H4 (cell line): Measurements from ENCODE around the gene ADPRS. TPM values are rescaled to one million over a fixed set of nuclear protein-coding genes. Genes with fewer than 3 reads are reported as not detected.

Experiments used
- DNase-seq: peaks from one replicate; pipeline ENCODE4 v3.0.0-alpha.2; 2015; ENCODE audit warnings: low spot score
- total RNA-seq: library from RNA; depleted of rRNA; stranded (reverse); fragments of >200 nt; shearing (Covaris generic); gene quantifications from 2 replicates; pipeline ENCODE4 v1.2.3, GENCODE V29; 2014; rRNA removed

Gene ADPRS, protein sequence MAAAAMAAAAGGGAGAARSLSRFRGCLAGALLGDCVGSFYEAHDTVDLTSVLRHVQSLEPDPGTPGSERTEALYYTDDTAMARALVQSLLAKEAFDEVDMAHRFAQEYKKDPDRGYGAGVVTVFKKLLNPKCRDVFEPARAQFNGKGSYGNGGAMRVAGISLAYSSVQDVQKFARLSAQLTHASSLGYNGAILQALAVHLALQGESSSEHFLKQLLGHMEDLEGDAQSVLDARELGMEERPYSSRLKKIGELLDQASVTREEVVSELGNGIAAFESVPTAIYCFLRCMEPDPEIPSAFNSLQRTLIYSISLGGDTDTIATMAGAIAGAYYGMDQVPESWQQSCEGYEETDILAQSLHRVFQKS
- 40.8 and 50.8 TPM in 2 replicates for total RNA-seq

DNA sequence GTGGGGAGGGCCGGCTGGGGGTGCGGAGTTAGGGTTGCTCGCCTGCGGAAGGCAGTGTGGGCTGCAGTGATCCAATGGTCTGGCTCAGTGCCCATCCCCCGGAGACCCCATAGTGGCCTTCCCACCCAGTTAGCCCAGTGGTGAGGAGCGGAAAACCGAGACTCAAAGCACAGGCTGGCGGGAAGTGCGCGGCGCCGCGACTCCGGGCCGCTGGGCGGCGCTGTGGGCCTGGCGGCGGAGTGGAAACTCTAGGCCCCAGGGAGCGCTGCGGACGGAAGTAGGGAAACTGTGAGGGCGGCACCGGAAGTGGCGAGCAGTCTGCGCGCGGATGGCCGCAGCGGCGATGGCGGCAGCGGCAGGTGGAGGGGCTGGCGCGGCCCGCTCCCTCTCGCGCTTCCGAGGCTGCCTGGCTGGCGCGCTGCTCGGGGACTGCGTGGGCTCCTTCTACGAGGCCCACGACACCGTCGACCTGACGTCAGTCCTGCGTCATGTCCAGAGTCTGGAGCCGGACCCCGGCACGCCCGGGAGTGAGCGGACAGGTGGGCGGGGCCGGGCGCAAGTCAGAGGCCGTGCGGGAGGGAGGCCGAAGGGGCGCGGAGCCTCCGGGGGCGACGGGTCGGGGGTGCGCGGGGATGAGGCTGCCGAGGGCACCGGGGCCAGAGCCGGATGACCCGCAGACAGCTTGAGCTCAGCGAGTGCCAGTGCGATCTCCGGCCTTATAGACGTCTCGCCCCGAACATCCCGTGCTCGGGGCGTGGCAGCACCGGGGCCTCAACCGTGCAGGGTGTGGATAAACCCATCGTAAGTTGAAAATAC lies at the start of gene ADPRS:
Gene ADPRS, plus strand, starts transcription at position 316 of the 816 bp plus-strand sequence. Its CDS starts 13 bp downstream, at position 329.
- DNase-seq = peak; percentile 83

DNA sequence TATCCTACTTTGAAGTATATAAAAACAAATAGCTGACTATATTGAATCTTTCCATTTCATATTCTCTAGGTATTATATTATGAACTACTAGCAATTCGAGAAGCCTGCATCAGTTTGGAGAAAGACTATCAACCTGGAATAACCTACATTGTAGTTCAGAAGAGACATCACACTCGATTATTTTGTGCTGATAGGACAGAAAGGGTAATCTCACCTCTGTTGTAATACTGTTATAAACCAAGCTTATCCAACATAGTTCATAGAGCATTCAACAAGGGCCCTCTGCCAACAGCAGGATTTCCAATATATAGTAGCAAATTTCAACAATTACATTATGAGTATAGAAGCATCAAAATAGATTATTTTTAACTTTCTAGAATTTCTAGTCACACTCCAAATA lies 48.5 kb upstream of the ADPRS start:
- no peak for DNase-seq

DNA sequence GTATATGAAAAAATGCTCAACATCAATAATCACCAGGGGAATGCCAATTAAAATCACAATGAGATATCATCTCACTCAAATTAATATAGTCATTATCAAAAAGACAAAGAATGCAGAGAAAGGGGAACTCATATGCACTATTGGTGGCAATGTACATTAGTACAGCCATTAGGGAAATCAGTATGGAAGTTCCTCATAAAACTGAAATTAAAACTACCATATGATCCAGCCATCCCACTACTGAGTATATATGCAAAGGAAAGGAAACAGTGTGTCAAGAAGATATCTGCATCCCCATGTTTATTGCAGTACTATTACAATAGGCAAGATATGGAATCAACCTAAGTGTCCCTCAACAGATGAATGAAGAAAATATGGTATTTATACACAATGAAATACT lies 36.9 kb upstream of the ADPRS start:
- DNase-seq = no peak

DNA sequence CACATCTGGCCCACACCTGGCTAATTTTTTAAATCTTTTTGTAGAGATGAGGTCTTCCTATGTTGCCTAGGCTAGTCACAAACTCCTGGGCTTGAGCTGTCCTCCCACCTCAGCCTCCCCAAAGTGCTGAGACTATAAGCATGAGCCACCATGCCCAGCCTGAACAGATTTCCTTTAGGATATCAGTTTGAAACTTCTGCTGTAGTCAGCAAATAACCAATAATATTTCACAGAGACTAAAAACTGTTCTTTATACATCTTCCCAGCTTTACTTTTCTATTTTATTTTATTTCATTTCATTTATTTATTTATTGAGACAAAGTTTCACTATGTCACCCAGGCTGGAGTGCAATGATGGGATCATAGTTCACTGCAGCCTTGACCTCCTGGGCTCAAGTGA lies 34.7 kb upstream of the ADPRS start:
- DNase-seq = no peak

DNA sequence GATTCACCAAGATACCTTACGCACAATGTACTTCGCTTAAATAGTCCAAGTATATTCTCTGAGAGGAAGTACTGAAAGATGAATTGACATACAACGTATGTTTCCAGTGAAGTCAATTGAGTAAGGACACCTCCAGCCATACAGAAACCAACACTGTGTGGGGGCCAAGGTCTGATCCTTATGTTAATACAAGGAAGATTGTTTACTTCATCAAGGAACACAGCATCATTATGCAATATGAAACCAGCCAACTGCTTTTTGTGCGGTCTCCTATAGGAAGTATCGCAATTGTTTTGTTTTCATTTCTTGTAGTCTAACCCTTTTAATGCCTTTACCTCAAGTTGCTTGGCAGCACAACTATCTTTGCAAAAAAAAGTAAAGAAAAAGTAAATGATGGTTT lies 33.0 kb upstream of the ADPRS start:
- no peak for DNase-seq

DNA sequence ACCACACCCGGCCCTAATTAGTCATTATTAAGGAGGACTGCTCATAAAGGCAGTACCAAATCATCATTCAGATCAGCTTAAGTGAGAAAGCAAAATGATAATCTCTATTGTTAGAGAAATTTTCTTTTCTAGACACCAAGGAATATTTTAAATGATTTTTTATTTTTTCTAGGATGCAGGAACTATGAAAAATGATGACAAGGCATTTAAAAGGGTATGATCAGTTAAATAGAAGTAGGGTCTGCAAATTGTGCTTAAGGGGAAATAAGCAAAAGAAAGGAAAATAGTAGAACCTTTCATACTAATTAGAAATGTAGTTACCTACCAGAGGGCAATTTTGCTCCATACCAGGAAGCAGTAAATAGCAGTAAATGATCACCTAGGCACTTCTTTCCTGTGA lies 26.4 kb upstream of the ADPRS start:
- no peak for DNase-seq

DNA sequence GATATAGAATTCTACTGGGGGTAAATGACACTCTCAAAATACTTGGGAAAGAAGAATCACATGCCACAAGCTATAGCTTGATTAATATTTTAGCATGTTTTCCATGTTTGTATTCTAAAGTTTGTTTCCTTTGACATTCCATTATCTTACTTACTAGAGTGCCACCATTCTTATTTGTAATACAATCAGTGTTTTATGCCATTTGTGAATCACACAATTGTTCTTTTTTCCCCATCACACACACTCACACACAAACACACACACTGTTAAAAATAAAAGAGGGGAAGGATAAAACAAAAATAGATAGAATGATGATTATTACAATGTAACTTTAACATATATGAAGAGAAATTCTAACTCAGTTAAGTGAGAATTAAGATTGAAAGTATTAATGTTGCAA lies 20.8 kb upstream of the ADPRS start:
- DNase-seq = no peak

DNA sequence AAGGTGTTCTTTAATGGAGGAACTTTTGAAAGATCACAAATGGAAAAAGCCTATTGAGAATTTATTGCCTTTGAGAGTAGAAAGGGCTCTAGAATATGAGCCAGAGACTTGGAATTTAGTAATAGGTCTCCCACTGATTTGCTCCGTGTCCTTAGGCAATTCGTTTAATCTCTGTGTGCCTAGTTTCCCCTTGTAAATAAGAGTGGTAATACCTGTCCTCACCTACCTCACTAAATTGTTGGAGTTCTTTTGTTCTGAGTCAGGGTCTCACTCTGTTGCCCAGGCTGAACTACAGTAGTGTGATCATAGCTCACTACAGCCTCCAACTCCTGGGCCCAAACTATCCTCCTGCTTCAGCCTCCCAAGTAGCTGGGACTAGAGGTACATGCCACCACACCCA lies 19.8 kb upstream of the ADPRS start:
- no peak for DNase-seq

DNA sequence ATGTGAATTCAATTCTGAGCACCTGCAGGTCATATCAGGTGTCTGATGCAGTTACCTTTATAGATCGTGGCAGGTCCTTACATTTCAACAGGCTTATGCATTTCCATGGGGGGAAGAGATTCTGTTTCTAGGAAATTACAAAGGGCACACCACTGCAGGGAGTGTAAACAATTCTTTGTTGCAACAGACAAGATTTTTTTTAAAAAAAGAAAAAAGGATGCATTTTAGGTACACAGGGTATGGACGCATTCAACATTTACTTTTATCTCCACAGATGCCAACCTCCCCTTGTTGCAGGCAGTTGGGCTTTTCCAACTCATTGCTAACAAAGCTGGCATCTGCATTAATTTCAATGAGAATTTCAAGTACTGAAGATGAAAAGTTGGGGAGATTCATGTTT lies 18.3 kb upstream of the ADPRS start:
- no peak for DNase-seq

DNA sequence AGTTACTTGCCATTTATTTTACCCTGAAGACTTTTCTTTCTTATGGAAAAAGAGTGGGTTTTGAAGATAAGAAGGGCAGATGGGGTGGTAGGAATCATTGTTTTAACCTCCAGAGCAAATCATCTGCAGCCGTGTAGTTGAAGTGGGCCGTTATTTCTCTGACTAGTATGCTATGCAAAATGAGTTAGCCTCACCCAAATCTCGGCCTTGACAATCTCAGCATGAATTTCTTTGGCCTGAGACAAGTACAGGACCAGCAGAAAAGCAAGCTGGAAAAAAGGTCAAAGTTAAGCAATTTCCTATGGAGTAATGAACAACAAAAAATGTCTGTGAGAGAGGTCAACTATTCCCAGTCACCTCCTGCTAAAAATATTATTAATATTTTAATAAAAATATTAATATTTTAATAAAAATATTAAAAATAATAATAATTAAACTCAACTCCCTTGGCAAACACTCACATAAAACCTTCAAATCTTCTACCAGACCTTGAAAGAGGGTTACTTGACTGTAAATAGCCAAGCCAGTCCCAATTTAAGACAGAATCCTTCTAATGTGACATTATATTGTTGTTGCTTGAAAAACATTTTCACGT lies 11.6 kb upstream of the ADPRS start:
- no peak for DNase-seq

DNA sequence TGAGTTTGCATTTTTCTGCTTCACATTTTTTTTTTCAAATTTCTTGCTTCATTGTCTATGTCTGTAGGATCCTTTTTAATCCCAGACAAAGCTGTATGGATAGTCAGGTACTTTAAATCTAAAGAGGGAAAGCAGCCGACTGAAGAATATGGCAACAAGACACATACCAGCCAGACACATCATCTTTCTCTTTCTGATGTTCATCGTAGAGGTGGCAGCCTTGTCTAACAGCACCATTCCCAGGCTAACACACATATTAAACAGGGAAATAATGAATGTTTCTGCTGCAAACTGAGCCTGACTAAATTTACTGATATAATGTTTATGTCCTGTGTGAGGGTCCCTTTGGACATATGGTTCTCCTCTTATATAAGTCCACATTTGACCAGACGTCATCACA lies 8.5 kb upstream of the ADPRS start:
- DNase-seq = no peak

DNA sequence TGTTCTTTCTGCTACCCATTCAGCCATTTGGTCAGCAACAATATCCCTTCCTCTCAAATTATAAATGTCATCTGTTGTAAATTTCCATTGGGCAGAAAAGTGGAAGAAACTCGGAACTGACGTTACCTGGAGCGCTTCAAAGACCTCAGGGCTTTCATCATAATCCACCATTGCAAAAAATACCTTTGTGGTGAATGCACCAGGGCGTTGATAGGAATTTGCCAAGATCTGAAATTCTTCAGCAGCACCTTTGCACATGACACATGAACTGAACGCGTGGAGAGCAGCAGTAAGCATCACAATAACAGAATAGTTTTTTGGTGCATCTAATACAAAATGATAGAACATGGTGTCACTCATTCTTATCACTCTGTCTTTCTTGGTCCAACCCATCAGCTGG lies 7.9 kb upstream of the ADPRS start:
- no peak for DNase-seq

DNA sequence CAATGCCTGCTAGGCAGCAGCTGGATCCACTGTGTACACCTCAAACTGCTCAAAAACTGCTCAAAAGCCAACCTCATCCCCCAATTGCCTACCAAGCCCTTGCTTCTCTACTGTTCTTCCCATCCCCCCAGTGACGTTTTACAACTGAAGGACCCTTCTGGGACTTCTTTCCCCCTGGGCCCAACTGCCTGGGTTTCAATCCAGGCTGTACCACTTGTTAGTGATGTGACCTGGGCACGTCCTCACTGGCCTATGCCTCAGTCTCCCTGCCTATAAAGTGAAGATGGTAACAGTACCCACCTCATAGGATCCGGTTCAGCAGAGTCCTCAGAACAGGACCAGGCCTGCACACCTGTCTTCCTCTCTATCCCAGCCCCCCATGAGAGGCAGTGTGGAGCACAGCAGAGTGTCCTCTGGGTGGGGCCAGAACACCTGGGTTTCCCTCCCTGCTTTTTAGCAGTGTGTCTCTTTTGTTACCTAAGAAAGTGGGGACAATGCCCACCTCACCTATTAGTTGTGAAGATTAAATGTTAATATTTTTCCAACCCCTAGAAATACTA lies 6.7 kb upstream of the ADPRS start:
- DNase-seq = no peak

DNA sequence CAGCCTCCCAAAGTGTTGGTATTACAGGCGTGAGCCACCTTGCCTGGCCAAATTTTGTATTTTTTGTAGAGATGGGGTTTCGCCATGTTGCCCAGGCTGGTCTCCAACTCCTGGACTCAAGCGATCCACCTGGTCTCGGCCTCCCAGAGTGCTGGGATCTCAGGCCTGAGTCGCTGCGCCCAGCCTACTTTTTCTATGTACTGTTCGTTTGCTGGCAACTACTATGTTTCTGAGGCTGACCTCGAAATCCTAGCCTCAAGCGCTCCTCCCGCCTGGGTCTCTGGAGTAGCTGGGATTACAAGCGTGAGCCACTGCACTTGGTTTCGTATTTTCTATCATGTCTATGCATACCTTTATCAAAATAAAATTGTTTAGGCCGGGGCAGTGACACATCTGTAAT lies 5.5 kb upstream of the ADPRS start:
- DNase-seq = no peak

DNA sequence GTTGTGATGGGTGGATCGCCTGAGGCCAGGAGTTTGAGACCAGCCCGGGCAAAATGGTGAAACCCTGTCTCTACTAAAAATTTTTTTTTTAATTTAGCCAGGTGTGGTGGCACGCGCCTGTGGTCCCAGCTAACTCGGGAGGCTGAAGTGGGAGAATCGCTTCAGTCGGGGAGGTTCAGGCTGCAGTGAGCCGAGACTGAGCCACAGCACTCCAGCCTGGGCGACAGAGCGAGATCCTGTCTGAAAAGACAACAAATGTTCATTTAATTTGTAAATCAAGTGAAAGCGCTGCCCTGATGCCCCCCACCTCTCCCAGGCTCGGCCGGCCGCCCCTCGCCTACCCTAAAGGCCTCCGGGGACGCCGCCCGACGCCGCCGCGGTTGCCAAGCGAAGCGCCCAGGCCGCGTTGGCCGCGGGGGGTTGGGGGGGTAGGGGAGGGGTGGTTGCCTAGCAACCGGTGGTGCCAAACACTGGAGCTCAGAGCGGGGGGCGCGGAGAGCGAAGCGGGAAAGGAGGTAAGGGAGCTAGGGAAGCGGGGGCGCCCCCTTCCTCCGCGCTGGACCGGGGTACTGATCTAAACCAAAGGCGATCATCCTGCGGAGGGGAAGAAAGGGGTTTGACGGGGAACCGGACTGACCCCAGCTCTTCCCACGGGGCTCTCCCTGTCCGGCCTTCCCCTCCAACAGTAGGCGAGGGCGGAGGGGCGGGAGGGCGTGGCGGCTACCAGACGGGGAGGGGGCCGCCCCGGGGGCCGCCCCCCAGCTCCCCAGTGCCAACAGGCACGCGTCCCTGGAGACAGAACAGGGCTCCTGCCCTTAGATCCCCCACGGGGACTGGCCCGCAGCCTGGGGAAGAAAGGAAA lies 4.8 kb upstream of the ADPRS start, which contains the start of gene TEKT2:
Gene TEKT2, plus strand, starts transcription at position 460 of the 862 bp plus-strand sequence. CDS start 828 bp downstream, outside the sequence.
- no peak for DNase-seq

DNA sequence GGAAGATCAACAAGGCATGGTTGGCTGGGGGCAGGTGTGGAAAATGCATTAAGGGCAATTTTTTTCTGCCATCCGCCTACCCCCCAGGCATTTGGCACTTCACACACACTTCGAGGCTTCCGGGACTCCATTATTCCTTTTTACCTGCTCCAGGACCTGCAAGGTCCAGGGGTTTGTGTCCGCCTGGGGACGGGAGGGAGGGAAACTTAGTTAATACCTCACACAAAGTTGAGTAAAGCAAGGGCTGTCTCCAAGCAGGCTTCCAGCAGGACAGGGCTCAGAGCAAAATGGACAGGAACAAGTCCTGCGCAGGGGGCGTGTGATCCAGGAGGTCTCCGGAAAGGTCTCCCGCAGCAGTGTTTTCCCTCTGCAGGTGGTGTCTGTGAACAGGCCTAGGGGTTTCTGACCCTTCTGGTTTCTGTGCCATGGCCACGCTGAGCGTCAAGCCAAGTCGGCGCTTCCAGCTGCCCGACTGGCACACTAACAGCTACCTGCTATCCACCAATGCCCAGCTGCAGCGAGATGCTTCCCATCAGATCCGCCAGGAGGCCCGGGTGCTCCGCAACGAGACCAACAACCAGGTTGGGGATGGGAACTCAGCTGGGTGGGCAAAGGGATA lies 4.1 kb upstream of the ADPRS start:
- no peak for DNase-seq

DNA sequence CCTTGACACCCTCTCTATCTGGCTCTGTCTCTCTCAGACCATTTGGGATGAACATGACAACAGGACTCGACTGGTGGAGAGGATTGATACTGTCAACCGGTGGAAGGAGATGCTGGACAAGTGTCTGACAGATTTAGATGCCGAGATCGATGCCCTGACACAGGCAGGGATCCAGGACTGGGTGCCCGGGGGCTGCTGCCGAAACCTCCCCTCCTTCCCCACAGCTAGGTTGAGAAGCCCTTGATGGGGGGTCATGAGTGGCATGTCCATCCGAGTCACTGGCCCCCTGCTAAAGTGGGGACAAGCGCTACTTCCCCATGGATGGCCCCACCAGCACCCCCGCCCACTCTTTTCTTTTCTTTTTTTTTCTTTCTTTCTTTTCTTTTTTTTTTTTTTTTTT lies 3.6 kb upstream of the ADPRS start:
- no peak for DNase-seq

DNA sequence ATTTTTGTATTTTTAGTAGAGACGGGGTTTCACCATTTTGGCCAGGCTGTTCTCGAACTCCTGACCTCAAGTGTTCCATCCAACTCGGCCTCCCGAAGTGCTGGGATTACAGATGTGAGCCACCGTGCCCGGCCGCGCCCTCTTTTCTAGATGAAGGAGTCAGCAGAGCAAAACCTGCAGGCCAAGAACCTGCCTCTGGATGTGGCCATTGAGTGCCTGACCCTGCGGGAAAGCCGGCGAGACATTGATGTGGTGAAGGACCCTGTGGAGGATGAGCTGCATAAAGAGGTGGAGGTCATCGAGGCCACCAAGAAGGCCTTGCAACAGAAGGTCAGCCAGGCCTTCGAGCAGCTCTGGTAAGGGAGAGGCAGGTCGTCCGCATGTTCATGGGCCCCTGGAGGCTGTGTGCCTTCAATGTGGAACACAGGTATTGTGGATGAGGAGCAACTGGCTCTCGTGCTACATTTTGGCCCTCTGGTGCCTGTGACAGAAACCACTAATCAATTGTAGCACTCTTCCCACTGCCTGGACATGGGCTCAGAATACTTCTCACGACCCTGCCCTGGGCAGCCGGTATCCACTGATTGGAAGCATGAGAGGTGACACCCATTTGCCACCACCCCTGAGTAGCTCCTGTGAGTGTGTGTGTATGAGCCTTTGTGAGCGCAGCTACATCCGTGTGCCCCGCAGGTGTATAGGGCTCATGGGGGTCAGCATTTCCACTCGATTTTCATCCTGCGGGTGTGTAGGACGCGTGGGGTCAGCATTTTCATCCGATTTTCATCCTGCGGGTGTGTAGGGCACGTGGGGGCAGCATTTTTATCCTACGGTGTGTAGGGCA lies 2.8 kb upstream of the ADPRS start:
- DNase-seq = no peak

DNA sequence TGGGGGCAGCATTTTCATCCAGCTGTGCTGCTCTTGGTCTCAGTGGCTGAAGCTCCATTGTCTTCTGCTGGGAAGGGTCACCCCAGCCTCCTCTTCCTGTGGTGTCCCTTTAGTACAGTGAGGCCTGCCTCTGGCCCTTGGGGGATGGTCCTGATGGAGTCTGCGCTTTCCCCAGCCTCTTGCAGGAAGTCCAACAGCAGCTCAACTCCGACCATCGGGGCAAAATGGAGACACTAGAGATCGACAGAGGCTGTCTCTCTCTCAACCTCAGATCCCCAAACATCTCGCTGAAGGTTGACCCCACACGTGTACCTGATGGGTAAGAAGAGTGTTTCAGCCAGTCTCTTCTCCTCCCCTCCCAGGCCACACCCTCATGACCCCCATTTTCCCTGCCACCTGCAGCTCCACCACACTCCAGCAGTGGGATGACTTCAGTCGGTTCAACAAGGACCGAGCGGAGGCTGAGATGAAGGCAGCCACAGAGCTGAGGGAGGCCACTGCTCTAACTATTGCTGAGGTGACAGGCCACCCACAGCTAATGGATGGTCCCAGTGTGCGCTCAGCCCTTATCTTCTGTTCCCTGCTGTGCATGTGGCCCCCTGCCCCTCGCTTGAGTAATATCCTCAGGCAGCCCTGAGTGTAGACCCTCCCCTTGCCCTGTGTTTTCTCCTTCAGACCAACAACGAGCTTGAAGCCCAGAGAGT lies 2.0 kb upstream of the ADPRS start:
- DNase-seq = no peak
